T47D (cell line): ENCODE results near the gene CALR.

Experiments used
- DNase-seq, 2 experiments: peaks; one replicate each; pipeline versions ENCODE4 v3.0.0 to v3.0.0-alpha.2; 2011 to 2012; ENCODE audit warnings: low read depth in 1 of 2, low spot score in 1 of 2
- JUND ChIP-seq: IDR thresholded peaks from 2 replicates; pipeline ENCODE4 v1.6.1; 2012; ENCODE audit warnings: low read depth
- in situ Hi-C: cut with HindIII; loops from 2 replicates; pipeline ENCODE4 v1.10.0; 2016; ENCODE audit warnings: low sequenced_read_pairs, low pct_unique_long_range_greater_than_20kb

The CALR gene

GRCh38 chr19:12984683-12985048 is 46.3 kb downstream of the CALR start:
- TF ChIP-seq JUND: no peak
- in situ Hi-C loops: no loop called here
- no peak for DNase-seq

- no peak for TF ChIP-seq JUND
- in situ Hi-C loops: no loop called here
- peak in 1 of 2 experiments; percentile 31 for DNase-seq
Measured at GRCh38 chr19:12985049-12985776, 46.8 kb downstream of the CALR start.

- in situ Hi-C loops: no loop called here
- no peak for DNase-seq
- TF ChIP-seq JUND: no peak
Measured at GRCh38 chr19:12986726-12987125, 48.3 kb downstream of the CALR start.

- in situ Hi-C loops: no loop called here
- DNase-seq: no peak
- TF ChIP-seq JUND: no peak
Measured at GRCh38 chr19:12987190-12987589, 48.8 kb downstream of the CALR start.

DNA sequence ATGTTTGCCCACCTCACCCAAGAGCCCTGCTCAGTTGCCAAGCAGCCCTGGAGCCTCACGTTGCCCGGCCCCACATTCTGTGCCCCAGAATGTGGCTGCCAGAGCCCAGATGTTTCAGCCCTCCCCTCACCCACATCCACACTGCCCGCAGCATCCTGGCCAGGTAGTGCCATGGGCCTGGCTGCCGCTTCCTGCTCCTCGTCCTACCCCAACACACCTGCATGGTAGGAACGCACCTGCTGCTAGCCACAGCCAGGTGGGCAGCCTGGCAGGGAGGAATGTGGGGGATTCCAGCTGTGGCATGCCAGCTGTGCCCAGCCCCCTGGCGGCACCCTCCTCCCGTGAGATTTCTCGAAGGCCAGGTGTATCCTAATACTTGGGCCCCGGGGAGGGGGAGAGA is 49.4 kb downstream of the CALR start:
- TF ChIP-seq JUND: no peak
- in situ Hi-C loops: no loop called here
- DNase-seq: no peak

DNA sequence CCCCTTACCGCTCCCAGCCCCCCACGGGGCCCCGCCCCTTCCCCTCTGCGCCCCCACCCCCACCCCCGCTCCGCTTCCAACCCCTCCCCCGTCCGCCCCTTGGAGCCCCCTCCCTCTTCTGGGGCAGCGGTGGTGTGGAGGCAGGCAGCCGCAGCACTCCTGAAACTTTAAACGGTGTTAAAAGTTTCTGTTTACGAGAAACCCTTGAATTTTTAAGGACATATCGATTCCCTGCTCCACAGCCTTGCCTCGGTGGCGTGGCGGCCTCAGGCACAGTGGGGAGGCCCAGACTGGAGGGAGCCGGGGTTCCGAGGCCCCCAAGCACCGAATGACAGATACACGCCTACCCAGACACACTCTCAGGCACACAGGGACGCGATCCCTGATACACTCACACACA is 52.0 kb downstream of the CALR start:
- no peak for TF ChIP-seq JUND
- no peak for DNase-seq
- in situ Hi-C loops: no loop called here

DNA sequence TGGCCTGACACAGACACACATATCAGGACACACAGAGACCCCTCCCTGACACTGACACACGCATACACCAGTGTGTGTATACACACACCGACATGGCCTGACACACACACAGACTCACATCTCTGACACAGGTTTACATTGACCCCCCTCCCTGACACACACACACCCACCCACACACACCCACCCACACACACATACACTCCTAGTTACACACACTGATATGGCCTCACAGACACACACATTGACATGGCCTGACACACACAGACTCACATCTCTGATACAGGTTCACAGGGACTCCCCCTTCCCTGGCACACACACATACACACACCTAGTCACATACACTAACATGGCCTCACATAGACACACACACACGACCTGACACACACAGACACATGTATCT is 52.4 kb downstream of the CALR start:
- in situ Hi-C loops: no loop called here
- no peak for TF ChIP-seq JUND
- DNase-seq: no peak

GRCh38 chr19:12991296-12991695 is 52.9 kb downstream of the CALR start:
- TF ChIP-seq JUND: no peak
- in situ Hi-C loops: no loop called here
- peak in 1 of 2 experiments; percentile 19 for DNase-seq

GRCh38 chr19:12992729-12993128 is 54.3 kb downstream of the CALR start:
- no peak for TF ChIP-seq JUND
- in situ Hi-C loops: no loop called here
- DNase-seq: no peak

DNA sequence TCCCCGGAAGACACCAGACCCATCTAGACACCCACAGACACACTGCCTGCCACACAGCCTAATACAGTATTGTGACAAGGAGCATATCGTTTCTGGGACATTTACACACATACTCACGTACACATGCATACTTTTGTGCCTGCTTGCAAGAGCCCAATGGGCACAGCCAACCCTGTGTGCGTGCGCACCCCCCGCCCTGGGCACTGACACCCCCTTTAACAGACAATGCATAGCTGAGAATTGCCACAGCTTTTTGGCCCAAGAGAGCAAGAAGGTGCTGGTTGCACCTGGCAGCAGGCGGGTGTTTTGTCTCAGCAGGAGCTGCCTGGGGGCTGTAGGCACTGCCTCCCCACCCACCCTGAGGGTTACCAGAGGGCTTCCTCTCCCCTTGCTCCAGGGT is 55.2 kb downstream of the CALR start:
- in situ Hi-C loops: no loop called here
- TF ChIP-seq JUND: no peak
- no peak for DNase-seq
